PFSK-1 (cell line): ENCODE measurements around the gene RAB5B.

Experiments used
- POLR2AphosphoS5 ChIP-seq: IDR thresholded peaks from 2 replicates; pipeline ENCODE4 v1.6.1; 2012; ENCODE audit warnings: low read depth, mild to moderate bottlenecking, control low read depth, low read length, moderate library complexity
- TF ChIP-seq, protein P1 (sequence below), 2 experiments: IDR thresholded peaks; 2 replicates each; pipeline versions ENCODE4 v1.6.1 to v1.8.0; 2011 to 2012; ENCODE audit warnings: low read depth in 2 of 2, low read length in 2 of 2, control low read depth in 1 of 2, inconsistent platforms in 1 of 2, mild to moderate bottlenecking in 1 of 2, moderate library complexity in 1 of 2; ENCODE audit not compliant: insufficient read depth in 1 of 2

DNA sequence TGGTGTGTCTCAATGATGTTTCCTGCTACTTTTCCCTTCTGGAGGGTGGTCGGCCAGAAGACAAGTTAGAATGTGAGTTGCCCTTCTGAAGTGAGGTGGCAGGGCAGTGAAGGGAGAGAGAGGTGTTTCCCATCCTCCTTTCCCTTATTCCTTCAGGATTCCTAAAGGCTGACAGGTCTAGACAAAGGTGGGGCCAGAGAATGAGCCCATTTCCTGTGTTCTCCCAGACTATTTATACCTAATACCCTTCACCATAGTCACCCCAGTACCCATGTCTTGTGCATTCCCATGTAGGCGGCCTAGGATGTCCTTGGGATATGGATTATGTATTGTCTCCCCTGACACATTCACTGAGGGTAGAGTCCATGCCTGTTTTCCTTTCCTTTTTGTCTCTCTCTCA, 35.9 kb upstream of the RAB5B start:
- no peak for TF ChIP-seq POLR2AphosphoS5
- TF ChIP-seq, protein P1, sequence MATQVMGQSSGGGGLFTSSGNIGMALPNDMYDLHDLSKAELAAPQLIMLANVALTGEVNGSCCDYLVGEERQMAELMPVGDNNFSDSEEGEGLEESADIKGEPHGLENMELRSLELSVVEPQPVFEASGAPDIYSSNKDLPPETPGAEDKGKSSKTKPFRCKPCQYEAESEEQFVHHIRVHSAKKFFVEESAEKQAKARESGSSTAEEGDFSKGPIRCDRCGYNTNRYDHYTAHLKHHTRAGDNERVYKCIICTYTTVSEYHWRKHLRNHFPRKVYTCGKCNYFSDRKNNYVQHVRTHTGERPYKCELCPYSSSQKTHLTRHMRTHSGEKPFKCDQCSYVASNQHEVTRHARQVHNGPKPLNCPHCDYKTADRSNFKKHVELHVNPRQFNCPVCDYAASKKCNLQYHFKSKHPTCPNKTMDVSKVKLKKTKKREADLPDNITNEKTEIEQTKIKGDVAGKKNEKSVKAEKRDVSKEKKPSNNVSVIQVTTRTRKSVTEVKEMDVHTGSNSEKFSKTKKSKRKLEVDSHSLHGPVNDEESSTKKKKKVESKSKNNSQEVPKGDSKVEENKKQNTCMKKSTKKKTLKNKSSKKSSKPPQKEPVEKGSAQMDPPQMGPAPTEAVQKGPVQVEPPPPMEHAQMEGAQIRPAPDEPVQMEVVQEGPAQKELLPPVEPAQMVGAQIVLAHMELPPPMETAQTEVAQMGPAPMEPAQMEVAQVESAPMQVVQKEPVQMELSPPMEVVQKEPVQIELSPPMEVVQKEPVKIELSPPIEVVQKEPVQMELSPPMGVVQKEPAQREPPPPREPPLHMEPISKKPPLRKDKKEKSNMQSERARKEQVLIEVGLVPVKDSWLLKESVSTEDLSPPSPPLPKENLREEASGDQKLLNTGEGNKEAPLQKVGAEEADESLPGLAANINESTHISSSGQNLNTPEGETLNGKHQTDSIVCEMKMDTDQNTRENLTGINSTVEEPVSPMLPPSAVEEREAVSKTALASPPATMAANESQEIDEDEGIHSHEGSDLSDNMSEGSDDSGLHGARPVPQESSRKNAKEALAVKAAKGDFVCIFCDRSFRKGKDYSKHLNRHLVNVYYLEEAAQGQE (IDR thresholded peaks at IDR 0.05; ENCODE audit: insufficient read depth in 1 of 2, low read depth in 2 of 2, low read length in 2 of 2): no peak
